HepG2 (cell line): ENCODE data around the gene SALL4. TPM values are rescaled to one million over a fixed set of nuclear protein-coding genes. Genes with fewer than 3 reads are reported as not detected.

Experiments
- DPF2 ChIP-seq: sonication (generic); formaldehyde crosslinking; IDR thresholded peaks from 2 replicates; pipeline ENCODE4 v1.4.0; 2020; ENCODE audit warnings: mild to moderate bottlenecking, low read depth, missing genetic modification reagents, borderline replicate concordance
- GTF3A ChIP-seq: sonication (generic); formaldehyde crosslinking; conservative IDR thresholded peaks from 2 replicates; pipeline ENCODE4 v1.4.0; 2020; ENCODE audit warnings: mild to moderate bottlenecking, missing genetic modification reagents
- HOXA3 ChIP-seq: sonication (generic); formaldehyde crosslinking; IDR thresholded peaks from 2 replicates; pipeline ENCODE4 v1.5.0; 2020; ENCODE audit warnings: missing genetic modification reagents
- JARID2 ChIP-seq: sonication (generic); formaldehyde crosslinking; IDR thresholded peaks from 2 replicates; pipeline ENCODE4 v1.8.1; 2023; ENCODE audit warnings: missing genetic modification reagents, inconsistent platforms; ENCODE audit not compliant: insufficient replicate concordance
- KDM1A ChIP-seq: IDR thresholded peaks from 2 replicates; pipeline ENCODE4 v1.6.1; 2016; ENCODE audit warnings: missing compliant biosample characterization
- MYC ChIP-seq: sonication (generic); formaldehyde crosslinking; IDR thresholded peaks from 2 replicates; pipeline ENCODE4 v1.9.0; 2021; ENCODE audit warnings: missing genetic modification reagents, borderline replicate concordance
- NCOA5 ChIP-seq: sonication (generic); formaldehyde crosslinking; IDR thresholded peaks from 2 replicates; pipeline ENCODE4 v1.4.0; 2020; ENCODE audit warnings: missing genetic modification reagents
- PCBP2 ChIP-seq: fragments of 200-400 bp; formaldehyde crosslinking; optimal IDR thresholded peaks from 2 replicates; pipeline ENCODE3; 2018; ENCODE audit warnings: low read length, low read depth; ENCODE audit not compliant: poor library complexity, severe bottlenecking
- TBX2 ChIP-seq: sonication (generic); formaldehyde crosslinking; IDR thresholded peaks from 2 replicates; pipeline ENCODE4 v1.5.0; 2020; ENCODE audit warnings: missing genetic modification reagents, mild to moderate bottlenecking, borderline replicate concordance
- ZKSCAN8 ChIP-seq: IDR thresholded peaks from 2 replicates; pipeline ENCODE4 v1.6.1; 2016; ENCODE audit warnings: borderline replicate concordance, missing genetic modification reagents, missing compliant biosample characterization
- ZNF225 ChIP-seq: sonication (generic); formaldehyde crosslinking; IDR thresholded peaks from 2 replicates; pipeline ENCODE4 v1.4.0; 2020; ENCODE audit warnings: mild to moderate bottlenecking, missing genetic modification reagents
- ZNF251 ChIP-seq: sonication (generic); formaldehyde crosslinking; IDR thresholded peaks from 2 replicates; pipeline ENCODE4 v1.9.0; 2021; ENCODE audit warnings: mild to moderate bottlenecking, missing genetic modification reagents
- ZNF296 ChIP-seq: sonication (generic); formaldehyde crosslinking; conservative IDR thresholded peaks from 2 replicates; pipeline ENCODE4 v1.5.0; 2020; ENCODE audit warnings: mild to moderate bottlenecking, missing genetic modification reagents
- ZNF557 ChIP-seq: sonication (generic); formaldehyde crosslinking; IDR thresholded peaks from 2 replicates; pipeline ENCODE4 v1.4.0; 2020; ENCODE audit warnings: missing genetic modification reagents
- ZSCAN25 ChIP-seq: sonication (generic); formaldehyde crosslinking; IDR thresholded peaks from 2 replicates; pipeline ENCODE4 v1.8.0; 2022; ENCODE audit warnings: mild to moderate bottlenecking, missing genetic modification reagents
- polyA plus RNA-seq, 8 experiments: library from polyadenylated mRNA; depleted of rRNA in 3 of 8; stranded (reverse) in 7 of 8; unstranded in 1 of 8; fragments of >200 nt; fragmentation: Illumina TruSeq in 4 of 8; extraction: Trizol in 4 of 8; gene quantifications; 2 replicates each; pipeline versions ENCODE4 v1.2.1 to v1.2.3, GENCODE V29; 2011 to 2016; ENCODE audit warnings: low read depth in 4 of 8, missing spikeins in 1 of 8, mixed read lengths in 1 of 8; ENCODE audit not compliant: insufficient read depth in 1 of 8
- total RNA-seq, 5 experiments: library from RNA; depleted of rRNA; stranded (reverse); fragments of >200 nt; fragmentation: Illumina TruSeq; extraction: Trizol; gene quantifications; 2 replicates each; pipeline ENCODE4 v1.2.3, GENCODE V29; 2016; ENCODE audit warnings: low read depth in 1 of 5
- TF ChIP-seq, protein P1 (sequence below): sonication (generic); formaldehyde crosslinking; IDR thresholded peaks from 2 replicates; pipeline ENCODE4 v1.4.0; 2020; ENCODE audit warnings: missing genetic modification reagents
- TF ChIP-seq, protein P2 (sequence below): IDR thresholded peaks from 2 replicates; pipeline ENCODE4 v1.6.1; 2016; ENCODE audit warnings: missing compliant biosample characterization, missing genetic modification reagents, borderline replicate concordance
- TF ChIP-seq, protein P3 (sequence below): sonication (generic); formaldehyde crosslinking; IDR thresholded peaks from 2 replicates; pipeline ENCODE4 v1.8.1; 2023; ENCODE audit warnings: mild to moderate bottlenecking, missing genetic modification reagents, borderline replicate concordance
- TF ChIP-seq, protein P4 (sequence below): IDR thresholded peaks from 2 replicates; pipeline ENCODE4 v1.6.1; 2016; ENCODE audit warnings: low read depth, missing genetic modification reagents, missing compliant biosample characterization
- TF ChIP-seq, protein P5 (sequence below): sonication (generic); formaldehyde crosslinking; IDR thresholded peaks from 2 replicates; pipeline ENCODE4 v1.4.0; 2020; ENCODE audit warnings: missing genetic modification reagents, mild to moderate bottlenecking, borderline replicate concordance

SALL4 gene
- total and polyA plus RNA-seq, 2 of the 13 experiments (the other 11 are each of a cell fraction or from before 2014, with no cell fraction given): 0.33 to 1.8 TPM

DNA sequence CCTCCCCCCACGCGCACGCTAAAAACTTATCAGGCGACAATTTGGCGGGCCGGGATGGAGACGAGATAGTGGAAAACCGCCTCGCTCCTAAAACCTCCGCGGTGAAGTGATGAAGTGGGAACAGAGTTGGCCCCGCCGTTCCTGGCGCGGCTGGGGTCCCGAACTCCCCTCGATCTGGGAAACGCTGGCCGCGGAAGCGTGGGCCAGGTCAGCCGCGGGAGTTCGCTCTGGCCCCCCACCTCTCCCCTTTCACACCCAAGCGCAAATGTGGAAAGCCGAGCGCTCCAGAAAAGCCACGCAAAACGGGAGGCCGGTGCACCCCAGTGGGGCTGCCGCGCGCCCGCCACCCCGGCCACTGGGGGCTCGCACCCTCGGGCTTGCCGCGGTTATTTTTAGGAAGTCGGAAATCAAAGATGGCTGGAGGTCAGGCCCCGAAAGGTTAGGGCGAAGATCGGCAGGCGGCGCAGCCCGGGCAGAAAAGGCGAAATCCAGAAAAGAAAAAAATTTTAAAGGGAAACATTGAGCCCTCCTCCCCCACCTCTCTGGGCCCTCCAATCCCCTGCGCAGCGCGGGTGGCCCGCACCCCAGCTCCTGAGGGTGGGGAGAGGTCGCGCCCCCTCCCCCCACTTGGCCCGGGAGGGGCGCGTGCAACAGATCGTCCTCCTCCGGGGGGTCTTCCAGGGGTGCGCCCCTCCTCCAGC lies 1.0 kb downstream of the SALL4 start (continued):
- TF ChIP-seq NCOA5 (CRISPR knock-in tag) (no peak), ZNF225 (CRISPR knock-in tag) (no peak), ZNF296 (CRISPR knock-in tag) (no peak), PCBP2 (no peak), MYC (no peak), JARID2 (CRISPR knock-in tag) (no peak), HOXA3 (CRISPR knock-in tag) (no peak; the same call in 1 of the 2 replicates), GTF3A (CRISPR knock-in tag) (no peak), KDM1A (CRISPR knock-in tag) (no peak), ZKSCAN8 (no peak), ZSCAN25 (CRISPR knock-in tag) (no peak), ZNF251 (CRISPR knock-in tag) (no peak), ZNF557 (no peak), DPF2 (CRISPR knock-in tag) (no peak), TBX2 (no peak)
- TF ChIP-seq, protein P1, sequence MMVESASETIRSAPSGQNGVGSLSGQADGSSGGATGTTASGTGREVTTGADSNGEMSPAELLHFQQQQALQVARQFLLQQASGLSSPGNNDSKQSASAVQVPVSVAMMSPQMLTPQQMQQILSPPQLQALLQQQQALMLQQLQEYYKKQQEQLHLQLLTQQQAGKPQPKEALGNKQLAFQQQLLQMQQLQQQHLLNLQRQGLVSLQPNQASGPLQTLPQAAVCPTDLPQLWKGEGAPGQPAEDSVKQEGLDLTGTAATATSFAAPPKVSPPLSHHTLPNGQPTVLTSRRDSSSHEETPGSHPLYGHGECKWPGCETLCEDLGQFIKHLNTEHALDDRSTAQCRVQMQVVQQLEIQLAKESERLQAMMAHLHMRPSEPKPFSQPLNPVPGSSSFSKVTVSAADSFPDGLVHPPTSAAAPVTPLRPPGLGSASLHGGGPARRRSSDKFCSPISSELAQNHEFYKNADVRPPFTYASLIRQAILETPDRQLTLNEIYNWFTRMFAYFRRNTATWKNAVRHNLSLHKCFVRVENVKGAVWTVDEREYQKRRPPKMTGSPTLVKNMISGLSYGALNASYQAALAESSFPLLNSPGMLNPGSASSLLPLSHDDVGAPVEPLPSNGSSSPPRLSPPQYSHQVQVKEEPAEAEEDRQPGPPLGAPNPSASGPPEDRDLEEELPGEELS (CRISPR knock-in tag): 0 out of 2 replicates have a peak, but pooled peaks have one; percentile 8
- TF ChIP-seq, protein P2, sequence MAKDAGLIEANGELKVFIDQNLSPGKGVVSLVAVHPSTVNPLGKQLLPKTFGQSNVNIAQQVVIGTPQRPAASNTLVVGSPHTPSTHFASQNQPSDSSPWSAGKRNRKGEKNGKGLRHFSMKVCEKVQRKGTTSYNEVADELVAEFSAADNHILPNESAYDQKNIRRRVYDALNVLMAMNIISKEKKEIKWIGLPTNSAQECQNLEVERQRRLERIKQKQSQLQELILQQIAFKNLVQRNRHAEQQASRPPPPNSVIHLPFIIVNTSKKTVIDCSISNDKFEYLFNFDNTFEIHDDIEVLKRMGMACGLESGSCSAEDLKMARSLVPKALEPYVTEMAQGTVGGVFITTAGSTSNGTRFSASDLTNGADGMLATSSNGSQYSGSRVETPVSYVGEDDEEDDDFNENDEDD (CRISPR knock-in tag): 0 out of 2 replicates have a peak, but pooled peaks have one; percentile 21
- TF ChIP-seq, protein P3, sequence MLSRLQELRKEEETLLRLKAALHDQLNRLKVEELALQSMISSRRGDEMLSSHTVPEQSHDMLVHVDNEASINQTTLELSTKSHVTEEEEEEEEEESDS (CRISPR knock-in tag): no peak
- TF ChIP-seq, protein P4, sequence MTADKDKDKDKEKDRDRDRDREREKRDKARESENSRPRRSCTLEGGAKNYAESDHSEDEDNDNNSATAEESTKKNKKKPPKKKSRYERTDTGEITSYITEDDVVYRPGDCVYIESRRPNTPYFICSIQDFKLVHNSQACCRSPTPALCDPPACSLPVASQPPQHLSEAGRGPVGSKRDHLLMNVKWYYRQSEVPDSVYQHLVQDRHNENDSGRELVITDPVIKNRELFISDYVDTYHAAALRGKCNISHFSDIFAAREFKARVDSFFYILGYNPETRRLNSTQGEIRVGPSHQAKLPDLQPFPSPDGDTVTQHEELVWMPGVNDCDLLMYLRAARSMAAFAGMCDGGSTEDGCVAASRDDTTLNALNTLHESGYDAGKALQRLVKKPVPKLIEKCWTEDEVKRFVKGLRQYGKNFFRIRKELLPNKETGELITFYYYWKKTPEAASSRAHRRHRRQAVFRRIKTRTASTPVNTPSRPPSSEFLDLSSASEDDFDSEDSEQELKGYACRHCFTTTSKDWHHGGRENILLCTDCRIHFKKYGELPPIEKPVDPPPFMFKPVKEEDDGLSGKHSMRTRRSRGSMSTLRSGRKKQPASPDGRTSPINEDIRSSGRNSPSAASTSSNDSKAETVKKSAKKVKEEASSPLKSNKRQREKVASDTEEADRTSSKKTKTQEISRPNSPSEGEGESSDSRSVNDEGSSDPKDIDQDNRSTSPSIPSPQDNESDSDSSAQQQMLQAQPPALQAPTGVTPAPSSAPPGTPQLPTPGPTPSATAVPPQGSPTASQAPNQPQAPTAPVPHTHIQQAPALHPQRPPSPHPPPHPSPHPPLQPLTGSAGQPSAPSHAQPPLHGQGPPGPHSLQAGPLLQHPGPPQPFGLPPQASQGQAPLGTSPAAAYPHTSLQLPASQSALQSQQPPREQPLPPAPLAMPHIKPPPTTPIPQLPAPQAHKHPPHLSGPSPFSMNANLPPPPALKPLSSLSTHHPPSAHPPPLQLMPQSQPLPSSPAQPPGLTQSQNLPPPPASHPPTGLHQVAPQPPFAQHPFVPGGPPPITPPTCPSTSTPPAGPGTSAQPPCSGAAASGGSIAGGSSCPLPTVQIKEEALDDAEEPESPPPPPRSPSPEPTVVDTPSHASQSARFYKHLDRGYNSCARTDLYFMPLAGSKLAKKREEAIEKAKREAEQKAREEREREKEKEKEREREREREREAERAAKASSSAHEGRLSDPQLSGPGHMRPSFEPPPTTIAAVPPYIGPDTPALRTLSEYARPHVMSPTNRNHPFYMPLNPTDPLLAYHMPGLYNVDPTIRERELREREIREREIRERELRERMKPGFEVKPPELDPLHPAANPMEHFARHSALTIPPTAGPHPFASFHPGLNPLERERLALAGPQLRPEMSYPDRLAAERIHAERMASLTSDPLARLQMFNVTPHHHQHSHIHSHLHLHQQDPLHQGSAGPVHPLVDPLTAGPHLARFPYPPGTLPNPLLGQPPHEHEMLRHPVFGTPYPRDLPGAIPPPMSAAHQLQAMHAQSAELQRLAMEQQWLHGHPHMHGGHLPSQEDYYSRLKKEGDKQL (CRISPR knock-in tag): no peak
- TF ChIP-seq, protein P5, sequence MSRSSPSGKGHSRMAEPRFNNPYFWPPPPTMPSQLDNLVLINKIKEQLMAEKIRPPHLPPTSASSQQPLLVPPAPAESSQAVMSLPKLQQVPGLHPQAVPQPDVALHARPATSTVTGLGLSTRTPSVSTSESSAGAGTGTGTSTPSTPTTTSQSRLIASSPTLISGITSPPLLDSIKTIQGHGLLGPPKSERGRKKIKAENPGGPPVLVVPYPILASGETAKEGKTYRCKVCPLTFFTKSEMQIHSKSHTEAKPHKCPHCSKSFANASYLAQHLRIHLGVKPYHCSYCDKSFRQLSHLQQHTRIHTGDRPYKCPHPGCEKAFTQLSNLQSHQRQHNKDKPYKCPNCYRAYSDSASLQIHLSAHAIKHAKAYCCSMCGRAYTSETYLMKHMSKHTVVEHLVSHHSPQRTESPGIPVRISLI (CRISPR knock-in tag): peak; percentile 57
